Measurements from ENCODE around the gene VRTN. TPM values are rescaled to one million over a fixed set of nuclear protein-coding genes. Genes with fewer than 3 reads are reported as not detected.

VRTN gene
- total RNA-seq, 1 experiment from 2014 or later = 104 TPM

DNA sequence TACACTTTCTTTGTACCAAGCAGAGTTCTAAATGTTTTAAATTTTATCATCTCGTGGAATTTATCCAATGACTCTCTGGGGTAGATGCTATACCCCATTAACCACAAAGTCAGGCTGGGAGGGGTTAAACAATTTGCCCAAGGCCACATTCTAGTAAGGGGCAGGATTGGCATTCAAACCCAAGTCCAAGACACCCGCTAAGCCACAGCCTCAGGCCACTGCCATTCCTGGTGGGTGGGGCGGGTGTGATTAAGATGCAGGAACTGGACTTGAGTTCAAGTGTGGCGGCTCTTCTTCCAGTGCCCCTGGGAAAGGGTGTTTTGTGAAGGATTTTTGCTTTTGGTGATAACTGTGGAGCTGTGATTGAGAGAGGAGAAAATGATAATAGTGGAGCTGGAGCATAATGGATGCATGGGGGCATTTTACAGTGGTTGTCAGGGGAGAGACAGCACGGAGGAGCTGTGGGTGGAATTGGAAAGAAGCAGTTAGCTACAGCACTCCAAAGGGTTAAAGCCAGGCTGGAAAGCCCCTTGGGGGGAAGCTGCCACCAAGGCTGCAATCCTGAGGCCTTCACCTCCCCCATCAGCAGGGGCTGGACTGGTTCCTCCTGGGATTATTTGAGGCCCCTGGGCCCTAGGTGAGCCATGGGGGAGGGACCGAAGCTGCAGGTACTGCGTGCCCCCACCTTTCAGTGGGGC, 1.0 kb upstream of the VRTN start:
- Histone ChIP-seq H3K79me1 (ENCODE audit: insufficient read depth, low read depth, low read length, poor library complexity, severe bottlenecking) (no peaks in the 10 kb centered on the region), H4K5ac (ENCODE audit: insufficient read length, low read depth, low read length) (no peak overlapping the region), H2BK120ac (ENCODE audit: low read depth, low read length, poor library complexity, severe bottlenecking) (no peak overlapping the region), H3K79me2 (ENCODE audit: insufficient read depth, low read length) (peaks cover 35% of the 10 kb centered on the region), H2AK5ac (ENCODE audit: insufficient read length, low read length) (no peak overlapping the region), H3K27ac (ENCODE audit: insufficient read length, low read depth, low read length) (peak overlapping the region; percentile 44), H3T11ph (ENCODE audit: low read length) (no peak overlapping the region), H3K9me3 (ENCODE audit: control insufficient read depth, low read depth, low read length) (no peaks in the 10 kb centered on the region), H3K4ac (ENCODE audit: low read depth, low read length) (no peak overlapping the region), H3K23ac (ENCODE audit: insufficient read length, low read depth, low read length) (no peak overlapping the region), H2AFZ (ENCODE audit: low read length) (no peak overlapping the region), H3K14ac (ENCODE audit: insufficient read depth, low read length) (no peak overlapping the region; the same call in 1 of the 2 replicates), H4K91ac (ENCODE audit: insufficient read length, low read depth, low read length) (no peak overlapping the region), H2BK5ac (ENCODE audit: insufficient read length, low read length) (no peak overlapping the region), H3K9ac (ENCODE audit: extremely low read depth, insufficient read length, low read length) (no peak overlapping the region), H4K8ac (replicated peaks; ENCODE audit: insufficient read length, low read depth, low read length) (no peak overlapping the region), H3K18ac (ENCODE audit: insufficient read length, low read depth, low read length) (no peak overlapping the region), H2BK12ac (ENCODE audit: insufficient read length, low read depth, low read length) (no peak overlapping the region), H3K56ac (ENCODE audit: insufficient read length, low read depth, low read length) (no peak overlapping the region), H3K23me2 (ENCODE audit: insufficient read length, low read depth, low read length, poor library complexity, severe bottlenecking) (peaks cover 29% of the 10 kb centered on the region), H4K20me1 (ENCODE audit: control insufficient read depth, insufficient read depth, insufficient read length) (no peaks in the 10 kb centered on the region), H3K4me1 (ENCODE audit: insufficient read depth, low read length) (peaks cover 3% of the 10 kb centered on the region; the same call in 1 of the 2 replicates), H3K4me2 (ENCODE audit: insufficient read depth, insufficient read length, low read length) (peak overlapping the region; percentile 90), H2BK15ac (ENCODE audit: low read depth, low read length) (no peak overlapping the region), H3K27me3 (ENCODE audit: insufficient read depth, low read length) (no peaks in the 10 kb centered on the region), H2BK20ac (ENCODE audit: low read depth, low read length, poor library complexity, severe bottlenecking) (no peak overlapping the region)
- WGBS (ENCODE audit: extremely low coverage, insufficient read length, low lambda C conversion rate) = no CpG with 5 or more reads among the region's 7 CpGs
- DNase-seq = peak; percentile 62
- Mint-ChIP-seq H3K4me3 (peak overlapping the region; percentile 92 to 96), H3K27ac (peak overlapping the region; percentile 92 to 98 (median 97)), H3K4me1 (peaks cover 42 to 47% of the 10 kb centered on the region in 2 experiments), H3K27me3 (ENCODE audit: low read depth) (no peaks in the 10 kb centered on the region), H3K9me3 (no peaks in the 10 kb centered on the region; a peak in 1 of 5 replicates), H3K36me3 (ENCODE audit: insufficient read depth in 1 of 3, low read depth in 3 of 3) (peaks cover 6 to 14% (median 12%) of the 10 kb centered on the region in 3 experiments; a peak in 6 of 7 replicates)
- no peak for TF ChIP-seq CTCF (conservative IDR thresholded peaks at IDR 0.05)
